Measurements from ENCODE around the gene MPZL2. TPM values are rescaled to one million over a fixed set of nuclear protein-coding genes. Genes with fewer than 3 reads are reported as not detected.

Gene MPZL2
- total RNA-seq, 1 donor from 2014 or later, result 27.2 TPM

GRCh38 chr11:118217575-118217974, 46.5 kb downstream of the MPZL2 start:
- DNase-seq, result no peak

DNA sequence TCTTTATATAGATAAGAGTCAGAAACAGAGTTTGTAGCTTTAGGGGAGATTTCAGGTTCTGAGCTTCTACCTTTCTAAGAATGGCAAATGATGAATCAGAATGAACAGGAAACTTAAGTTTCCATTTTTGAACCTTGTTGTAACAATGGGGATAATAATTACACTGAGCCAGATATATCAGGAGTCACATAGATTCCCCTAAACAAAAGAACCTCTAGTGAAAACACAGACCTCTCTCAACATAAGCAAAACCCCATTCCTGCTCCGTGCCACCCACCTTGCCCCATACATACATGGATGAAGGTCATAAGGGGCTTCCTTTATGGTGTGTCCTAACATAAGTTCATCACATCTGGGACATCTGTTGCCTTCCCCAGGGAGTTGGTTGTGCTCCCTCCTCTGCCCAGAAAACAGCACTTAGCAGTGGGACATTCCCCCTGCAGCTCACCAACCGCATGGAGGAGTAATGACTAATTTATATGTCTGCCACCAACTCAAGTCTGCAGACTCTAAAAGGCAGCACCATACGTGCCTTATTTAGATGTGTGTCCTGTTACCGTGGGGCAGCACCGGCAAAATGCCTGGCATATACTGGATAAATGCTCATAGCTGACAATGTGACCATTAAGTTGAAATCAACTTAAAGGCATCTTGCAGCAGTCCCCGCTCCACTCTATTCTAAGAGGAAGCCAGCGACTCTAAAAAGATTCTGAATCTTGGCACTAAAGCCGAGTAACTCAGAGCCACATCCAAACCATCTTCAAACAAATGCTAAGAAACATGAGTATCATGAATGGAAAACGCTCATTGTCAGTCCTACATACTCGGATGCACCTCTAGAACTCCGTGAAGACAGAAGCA, 47.2 kb downstream of the MPZL2 start:
- DNase-seq, result no peak

DNA sequence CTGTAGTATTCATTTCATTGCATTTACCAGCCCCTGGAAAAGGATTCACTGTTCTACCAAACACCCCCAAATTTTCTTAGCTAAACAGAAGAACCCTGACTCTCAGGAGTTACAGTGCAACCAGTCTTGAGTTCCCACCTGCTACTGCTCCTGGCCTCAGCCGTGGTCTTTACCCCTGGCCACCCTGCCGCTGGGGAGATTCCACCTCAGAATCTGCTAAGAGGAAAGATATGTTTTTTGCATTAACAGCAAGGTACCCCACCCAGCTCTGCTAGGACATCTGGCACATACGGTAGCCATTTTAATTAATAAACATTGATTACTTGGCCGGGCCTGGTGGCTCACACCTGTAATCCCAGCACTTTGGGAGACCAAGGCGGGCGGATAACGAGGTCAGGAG, 48.3 kb downstream of the MPZL2 start:
- DNase-seq, result no peak

GRCh38 chr11:118215262-118215661, 48.8 kb downstream of the MPZL2 start:
- no peak for DNase-seq

DNA sequence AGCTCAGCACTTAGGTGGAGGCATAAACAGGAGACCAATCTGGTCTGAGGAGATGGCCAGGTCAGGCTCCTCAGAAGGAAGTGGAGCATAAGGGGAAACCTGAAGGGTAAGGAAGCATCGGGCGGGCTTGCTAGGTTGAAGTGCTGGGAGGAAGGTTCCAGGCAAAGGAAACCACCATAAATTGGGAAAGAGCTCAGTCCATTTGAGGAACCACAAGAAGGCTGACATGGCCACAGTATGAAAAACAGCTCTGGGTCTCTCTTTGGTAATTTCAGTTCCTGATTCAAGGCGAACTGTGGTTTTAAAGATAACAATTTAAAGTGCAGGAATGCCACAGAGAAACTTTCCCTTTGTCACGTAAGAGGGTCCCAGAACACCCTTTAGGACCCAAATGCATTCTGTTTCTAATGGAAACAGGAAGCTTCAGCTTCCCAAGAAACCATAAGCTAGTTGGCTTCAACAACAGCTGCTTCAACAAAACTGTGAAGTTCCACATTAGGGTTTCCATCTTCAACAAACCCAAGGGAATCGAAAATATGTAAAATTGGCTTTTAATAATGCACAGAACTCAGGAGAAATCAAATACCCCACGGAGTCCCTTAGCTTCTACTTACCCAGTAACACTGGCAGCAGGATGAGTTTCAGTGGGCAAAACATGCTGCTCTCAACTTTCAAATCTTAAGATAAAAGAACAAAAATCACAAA, 49.7 kb downstream of the MPZL2 start:
- no peak for DNase-seq

DNA sequence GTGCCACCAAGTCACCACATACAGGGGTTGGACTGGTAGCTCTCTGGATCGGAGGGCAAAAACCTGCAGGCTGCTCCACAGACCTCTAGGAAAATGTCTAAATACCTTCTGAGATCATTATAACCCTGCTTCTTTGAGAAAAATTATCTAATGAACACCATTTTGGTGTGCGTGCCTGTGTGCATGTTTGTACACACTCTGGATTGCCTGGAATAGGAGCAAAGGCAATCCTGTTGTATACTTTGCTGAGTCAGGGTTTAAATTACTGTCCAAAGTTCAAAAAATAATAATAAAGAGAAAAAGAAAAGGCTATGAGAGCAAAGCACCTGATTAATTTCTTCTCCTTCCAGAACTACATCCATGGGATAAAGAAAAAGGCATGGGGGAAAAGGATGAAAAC, 50.3 kb downstream of the MPZL2 start:
- no peak for DNase-seq

DNA sequence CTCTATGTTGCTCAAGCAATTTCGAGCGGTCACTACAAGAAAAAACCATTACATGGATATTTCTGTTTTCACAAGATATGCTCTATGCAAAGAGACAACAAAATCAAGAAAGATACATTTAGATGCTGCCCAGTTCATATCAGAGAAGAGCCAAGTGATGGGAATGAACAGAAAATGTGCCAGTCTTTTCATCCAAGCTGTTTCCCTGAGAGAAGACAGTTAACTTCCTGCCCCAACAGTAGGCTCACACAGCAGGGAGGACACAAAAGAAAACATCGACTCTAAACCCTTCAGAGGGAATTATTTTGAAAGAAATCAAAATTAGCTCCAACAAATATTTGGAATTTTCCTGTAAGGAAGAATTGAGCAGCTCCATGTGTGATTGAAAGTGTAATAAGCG, 50.9 kb downstream of the MPZL2 start:
- no peak for DNase-seq

- no peak for DNase-seq
Measured at GRCh38 chr11:118212781-118213191, 51.3 kb downstream of the MPZL2 start.

GRCh38 chr11:118212131-118212725, 51.9 kb downstream of the MPZL2 start:
- no peak for DNase-seq

DNA sequence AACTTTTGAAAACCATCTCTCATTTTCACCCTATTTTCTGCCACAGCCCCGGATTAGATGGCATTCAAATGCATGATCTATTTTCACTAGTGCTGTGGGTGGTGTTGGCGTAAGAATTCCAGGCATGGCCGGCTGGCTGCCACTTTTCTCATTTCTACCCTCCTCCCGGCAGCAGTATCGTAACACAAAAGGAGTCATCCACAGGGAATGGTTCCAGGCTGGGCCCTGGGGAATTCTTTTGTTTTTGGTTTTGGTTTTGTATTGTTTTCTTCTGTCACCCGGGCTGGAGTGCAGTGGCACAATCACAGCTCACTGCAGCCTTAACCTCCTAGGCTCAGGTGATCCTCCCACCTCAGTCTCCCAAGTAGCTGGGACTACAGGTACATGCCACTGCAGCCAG, 53.1 kb downstream of the MPZL2 start:
- no peak for DNase-seq

DNA sequence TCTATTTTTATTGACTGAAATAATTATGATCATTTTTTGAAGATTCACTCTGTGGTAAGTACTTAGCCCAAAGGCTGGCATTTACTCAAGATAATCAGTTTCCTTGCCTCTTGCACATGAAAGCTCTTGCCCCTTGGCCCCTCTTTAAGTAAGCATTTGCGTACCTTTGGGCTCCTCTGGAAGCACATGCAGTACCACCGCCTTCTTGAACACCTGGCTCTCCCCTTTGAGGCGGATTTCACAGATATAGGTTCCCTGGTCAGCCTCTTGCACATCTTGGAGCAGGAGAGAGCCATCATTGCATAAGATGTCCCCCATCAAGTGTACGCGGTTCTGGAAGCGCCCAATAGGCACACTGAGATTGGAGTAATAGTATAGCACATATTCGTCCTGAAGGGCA, 53.8 kb downstream of the MPZL2 start:
- no peak for DNase-seq

DNA sequence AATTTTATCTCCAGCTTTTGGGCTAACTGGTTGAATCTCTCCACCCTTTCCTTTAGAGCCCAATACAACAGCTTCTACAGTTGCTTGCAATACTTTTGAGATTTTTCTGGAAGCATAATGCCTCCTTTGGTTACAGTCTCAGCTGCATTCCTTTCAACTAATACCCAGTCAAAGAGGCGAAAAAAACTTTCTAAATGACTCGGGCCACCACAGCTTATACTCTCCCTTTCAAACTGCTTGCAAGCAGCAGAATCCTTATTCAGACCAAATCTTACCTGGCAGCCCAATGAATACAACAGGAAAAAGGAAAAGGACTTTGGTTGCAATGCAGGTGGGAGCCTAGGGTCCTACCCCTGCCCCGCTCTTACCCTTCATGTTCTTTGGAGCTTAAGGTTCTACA, 55.1 kb downstream of the MPZL2 start:
- no peak for DNase-seq

DNA sequence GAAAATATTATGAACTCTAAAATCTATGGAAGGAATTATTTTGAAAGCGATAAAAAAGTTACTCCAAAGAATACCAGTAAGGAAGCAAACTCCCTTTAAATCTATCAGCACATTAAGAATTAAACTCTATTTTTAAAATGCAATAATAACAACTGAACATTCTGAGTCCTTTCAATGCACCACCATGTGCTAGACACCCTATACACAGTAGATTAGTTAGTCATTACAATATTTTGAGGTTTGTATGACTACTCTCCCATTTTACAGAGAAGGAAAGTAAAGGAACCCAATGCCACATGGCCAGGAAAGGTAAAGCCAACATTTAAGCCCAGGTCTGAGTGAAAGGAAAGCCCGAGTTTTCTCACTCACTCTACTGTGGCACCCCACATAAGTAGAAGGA, 57.0 kb downstream of the MPZL2 start:
- DNase-seq, result no peak

GRCh38 chr11:118206391-118207031, 57.6 kb downstream of the MPZL2 start:
- DNase-seq, result peak; percentile 70

DNA sequence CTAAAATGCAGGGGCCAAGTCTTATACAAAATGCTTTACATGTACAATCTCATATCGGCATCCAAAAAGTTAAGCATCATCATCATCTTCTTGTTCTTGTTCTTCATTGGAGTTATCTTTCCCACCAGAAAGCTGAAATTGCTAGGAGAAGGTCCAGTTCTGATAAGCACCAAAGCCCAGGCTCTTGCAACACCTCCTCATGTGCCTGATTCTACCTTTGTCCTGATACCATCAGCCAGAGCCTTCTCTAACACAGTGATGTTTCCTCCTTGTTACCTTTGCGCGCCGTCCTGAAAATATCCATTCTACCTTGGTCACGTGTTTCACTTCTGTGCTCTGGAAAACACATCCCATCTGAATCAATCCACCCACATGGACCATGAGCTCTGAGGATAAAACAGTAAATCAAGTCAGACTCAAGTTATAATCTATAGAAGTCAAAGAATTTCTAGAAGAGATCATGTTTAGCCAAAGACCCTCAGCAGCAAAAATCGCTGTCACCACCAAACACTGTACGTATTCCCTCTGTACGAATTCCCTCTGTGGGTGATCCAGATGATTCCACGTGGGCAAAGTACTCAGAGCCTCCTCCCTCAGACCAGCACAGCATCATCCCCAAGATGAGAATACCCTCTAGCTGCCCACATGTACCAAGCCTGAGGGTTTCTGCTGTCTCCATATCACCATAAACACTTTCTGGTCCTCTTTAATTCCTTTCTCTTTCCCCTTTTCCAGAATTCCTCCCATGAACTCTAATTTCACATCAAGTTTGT, 58.3 kb downstream of the MPZL2 start:
- DNase-seq, result no peak

Small RNA genes within 50 kb of the gene (small RNA-seq; reads per million reads assigned to genes)
- not detected for gene HSPE1P18 (ENCODE audit: low replicate concordance)

Other genes with a start within 250 kb of the MPZL2 start
- gene TMPRSS4, start 187.2 kb downstream of the MPZL2 start, total RNA-seq, result 7.0 TPM
- not detected for gene SMIM35, start 177.3 kb downstream of the MPZL2 start, total RNA-seq
- gene SCN4B, start 111.5 kb downstream of the MPZL2 start, total RNA-seq, result 4.1 TPM
- gene SCN2B, start 87.7 kb downstream of the MPZL2 start, total RNA-seq, result 12.0 TPM
- 9.7 TPM for gene JAML, start 39.3 kb downstream of the MPZL2 start, total RNA-seq
- 3.0 TPM for gene MPZL3, start 11.9 kb downstream of the MPZL2 start, total RNA-seq
- gene CD3E, start 40.4 kb upstream of the MPZL2 start, total RNA-seq, result not detected
- not detected for gene CD3D, start 78.4 kb upstream of the MPZL2 start, total RNA-seq
- 1.1 TPM for gene CD3G, start 80.0 kb upstream of the MPZL2 start, total RNA-seq
- gene UBE4A, start 95.3 kb upstream of the MPZL2 start, total RNA-seq, result 34.8 TPM
- gene ATP5MG, start 137.3 kb upstream of the MPZL2 start, total RNA-seq, result 77.5 TPM
- 64.5 TPM for gene KMT2A, start 172.2 kb upstream of the MPZL2 start, total RNA-seq